Urothelium cell line (cell line): Measurements from ENCODE around the gene CMPK1.
A peak's percentile ranks its signal among the peaks of the same experiment; 100 is the strongest.
"Not testable (repeated sequence)": the region's sequence is repeated elsewhere in the genome, so short reads cannot be mapped to it uniquely, and the experiment has no call there.

Experiments used
- DNase-seq: peaks from one replicate; pipeline ENCODE4 v3.0.0; 2011; ENCODE audit warnings: low spot score, mixed read lengths
- FAIRE-seq: peaks from 2 replicates; lab custom pipeline; 2011; peaks lifted over from hg19 to GRCh38; lab: Jason Lieb, UNC

CMPK1 gene, protein sequence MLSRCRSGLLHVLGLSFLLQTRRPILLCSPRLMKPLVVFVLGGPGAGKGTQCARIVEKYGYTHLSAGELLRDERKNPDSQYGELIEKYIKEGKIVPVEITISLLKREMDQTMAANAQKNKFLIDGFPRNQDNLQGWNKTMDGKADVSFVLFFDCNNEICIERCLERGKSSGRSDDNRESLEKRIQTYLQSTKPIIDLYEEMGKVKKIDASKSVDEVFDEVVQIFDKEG

DNA sequence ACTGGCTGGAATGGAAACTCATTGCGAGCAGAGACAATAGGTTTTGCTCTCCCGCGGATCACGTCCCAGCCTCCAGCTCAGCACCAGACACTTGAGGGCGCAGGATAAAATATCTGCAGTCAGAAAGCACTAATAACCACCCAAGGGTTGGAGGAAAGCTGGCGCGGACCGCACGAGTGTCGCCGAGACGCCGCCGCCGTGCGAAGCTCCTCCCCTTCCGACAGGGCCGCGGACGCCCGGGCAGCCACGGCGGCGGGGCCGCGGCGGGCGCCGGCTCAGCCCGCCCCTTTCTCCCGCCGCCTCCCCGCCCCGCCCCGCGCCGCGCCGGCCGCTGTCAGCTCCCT, at the start of gene CMPK1:
CMPK1 (plus strand) TSS at position 213 of the 344 bp plus-strand sequence. CDS start 156 bp downstream, outside the sequence.
- DNase-seq, result peak; percentile 88
- peak; percentile 59 for FAIRE-seq

DNA sequence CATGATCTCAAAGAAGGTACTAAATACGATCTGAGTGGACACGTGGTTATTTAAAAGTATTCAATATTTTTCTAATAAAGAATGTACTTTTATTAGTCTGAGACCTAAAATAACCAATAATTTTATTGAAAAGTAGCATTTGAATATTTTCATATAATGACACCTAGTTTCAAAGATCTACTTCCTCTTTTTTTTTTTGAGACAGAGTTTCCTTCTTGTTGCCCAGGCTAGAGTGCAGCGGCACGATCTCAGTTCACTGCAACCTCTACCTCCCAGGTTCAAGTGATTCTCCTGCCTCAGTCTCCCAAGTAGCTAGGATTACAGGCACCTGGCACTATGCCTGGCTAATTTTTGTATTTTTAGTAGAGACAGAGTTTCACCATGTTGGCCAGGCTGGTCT, 45.5 kb upstream of the CMPK1 start:
- not testable (repeated sequence) for DNase-seq, FAIRE-seq

DNA sequence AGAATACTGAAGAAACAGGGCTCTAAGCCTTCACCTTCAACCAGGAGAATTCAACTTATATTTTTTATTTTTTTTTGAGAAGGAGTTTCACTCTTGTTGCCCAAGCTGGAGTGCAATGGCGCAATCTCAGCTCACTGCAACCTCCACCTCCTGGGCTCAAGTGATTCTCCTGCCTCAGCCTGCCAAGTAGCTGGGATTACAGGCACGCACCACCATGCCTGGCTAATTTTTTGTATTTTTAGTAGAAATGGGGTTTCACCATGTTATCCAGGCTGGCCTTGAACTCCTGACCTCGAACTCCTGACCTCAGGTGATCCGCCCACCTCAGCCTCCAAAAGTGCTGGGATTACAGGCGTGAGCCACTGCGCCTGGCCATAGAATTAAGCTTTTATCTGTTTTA, 38.7 kb upstream of the CMPK1 start:
- not testable (repeated sequence) for DNase-seq, FAIRE-seq

DNA sequence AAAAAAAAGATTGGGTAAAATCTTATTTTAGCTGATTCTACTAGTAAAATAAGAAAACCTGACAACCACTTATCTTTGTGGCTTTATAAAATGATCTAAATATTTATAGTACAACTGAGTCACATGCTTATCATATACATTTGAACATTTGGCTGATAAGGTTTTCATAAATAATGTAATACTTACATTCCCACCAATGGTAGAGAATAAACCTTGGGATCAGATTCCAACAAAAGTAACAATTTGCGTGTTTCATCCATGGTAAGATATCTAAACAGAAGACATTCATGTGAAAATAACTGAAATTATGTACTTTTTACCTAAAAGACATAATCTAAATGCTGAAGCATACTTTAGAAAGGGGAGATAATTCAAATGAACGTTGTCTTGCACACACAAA, 38.0 kb upstream of the CMPK1 start:
- FAIRE-seq, result no peak
- DNase-seq, result no peak

DNA sequence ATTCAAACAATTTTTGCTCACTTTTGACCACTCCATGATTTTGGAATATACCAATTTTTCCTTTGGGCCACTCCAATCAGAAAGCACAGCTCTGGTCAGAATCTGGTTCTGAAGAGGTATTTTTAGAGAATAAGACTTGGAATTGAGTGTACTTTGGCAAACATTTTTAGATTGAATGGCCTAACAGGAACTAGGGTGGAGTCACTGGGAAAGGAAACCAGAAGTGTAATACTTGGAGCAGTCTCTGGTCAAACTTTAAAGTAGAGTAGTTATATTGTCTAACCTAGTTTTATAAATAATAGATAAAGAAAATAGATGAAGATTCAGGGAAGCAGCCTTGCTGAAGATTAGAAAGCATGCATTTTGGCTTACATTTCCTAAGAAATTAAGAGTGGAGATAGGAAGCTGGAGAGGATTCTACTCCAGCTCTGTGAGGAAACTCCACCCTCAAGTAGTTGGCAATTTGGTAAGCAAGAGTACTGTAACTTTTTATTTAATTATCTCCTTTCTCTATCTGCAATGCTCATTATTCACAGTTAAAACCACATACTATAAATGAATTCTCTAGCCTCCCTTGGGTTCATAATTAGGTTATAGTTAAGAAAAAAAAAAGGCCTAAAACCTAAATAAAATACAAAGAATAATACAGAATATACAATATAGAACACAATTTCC, 35.4 kb upstream of the CMPK1 start:
- FAIRE-seq (no peak), DNase-seq (no peak)

DNA sequence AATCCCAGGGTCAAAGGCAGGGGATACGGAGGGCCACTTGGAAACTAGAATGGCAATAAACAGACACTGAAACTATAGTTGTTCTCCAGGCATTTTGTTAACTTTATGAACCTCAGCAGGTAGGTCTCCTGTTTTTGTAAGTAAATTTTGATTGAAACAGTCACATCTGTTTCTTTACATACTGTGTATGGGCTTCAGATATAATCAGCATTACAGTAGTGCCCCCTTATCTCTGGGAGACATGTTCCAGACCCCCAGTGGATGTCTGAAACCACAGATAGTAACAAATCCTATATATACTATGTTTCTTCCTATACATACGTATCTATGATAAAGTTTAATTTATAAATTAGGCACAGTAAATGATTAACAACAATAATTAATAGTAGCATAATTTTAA, 31.1 kb upstream of the CMPK1 start:
- DNase-seq (no peak), FAIRE-seq (no peak)

DNA sequence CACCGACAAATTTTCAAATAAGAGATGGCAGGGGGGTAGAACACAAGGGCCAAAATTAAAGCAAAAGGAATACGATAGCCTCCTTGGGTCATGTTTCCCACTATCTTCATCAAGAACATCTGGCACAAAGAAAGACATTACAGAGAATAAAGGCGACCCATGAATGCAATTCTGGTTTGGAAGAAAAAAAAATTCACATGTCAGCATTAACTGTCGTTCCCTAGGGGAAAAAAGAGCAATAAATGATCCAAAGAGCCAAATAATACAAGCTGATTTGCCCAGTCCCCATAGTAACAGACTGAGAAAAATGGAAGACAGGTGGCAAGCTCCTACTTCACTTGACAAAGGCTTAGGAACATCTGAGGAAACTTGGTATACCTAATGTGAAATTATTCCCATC, 24.2 kb upstream of the CMPK1 start:
- no peak for FAIRE-seq
- no peak for DNase-seq

DNA sequence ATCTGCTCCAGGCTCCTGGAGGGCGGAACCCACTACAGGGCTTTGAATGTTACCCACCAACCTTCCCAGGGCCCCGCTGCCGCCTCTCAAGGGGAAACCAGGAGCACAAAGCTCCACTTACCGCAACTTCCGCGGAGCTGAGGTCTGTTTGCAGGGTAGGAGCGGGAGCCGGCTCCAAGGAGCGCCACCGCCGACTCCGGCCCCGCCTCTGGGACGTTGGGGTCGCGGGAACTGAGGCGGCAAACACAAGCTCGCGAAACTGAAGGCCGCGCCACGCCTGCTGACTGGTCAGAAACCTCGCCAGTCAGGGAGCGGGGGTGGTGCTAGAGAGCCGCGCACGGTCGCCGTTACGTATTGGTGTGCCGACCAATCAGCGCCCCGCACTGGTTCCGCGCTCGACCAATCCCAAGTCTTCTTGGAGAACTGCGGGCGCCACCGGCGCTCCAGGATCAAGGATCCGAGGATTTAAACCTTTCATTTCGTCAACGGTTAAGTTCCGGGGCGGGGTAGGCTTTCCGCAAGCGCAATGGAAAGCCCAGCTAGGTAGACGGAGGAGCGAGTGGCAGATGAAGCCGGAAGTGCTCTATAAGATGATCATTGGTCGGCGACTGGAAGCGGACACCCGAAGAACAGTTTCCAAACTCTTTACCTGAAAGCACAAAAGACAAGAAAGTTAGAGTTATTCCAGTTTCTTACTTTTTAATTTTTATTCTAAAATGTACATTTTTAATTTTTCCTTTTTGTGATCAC, 19.5 kb upstream of the CMPK1 start, which contains the start of gene STIL:
STIL (minus strand) TSS at position 233 of the 750 bp plus-strand sequence. CDS start 3,828 bp downstream, outside the sequence.
- FAIRE-seq, result no peak
- peak; percentile 98 for DNase-seq

DNA sequence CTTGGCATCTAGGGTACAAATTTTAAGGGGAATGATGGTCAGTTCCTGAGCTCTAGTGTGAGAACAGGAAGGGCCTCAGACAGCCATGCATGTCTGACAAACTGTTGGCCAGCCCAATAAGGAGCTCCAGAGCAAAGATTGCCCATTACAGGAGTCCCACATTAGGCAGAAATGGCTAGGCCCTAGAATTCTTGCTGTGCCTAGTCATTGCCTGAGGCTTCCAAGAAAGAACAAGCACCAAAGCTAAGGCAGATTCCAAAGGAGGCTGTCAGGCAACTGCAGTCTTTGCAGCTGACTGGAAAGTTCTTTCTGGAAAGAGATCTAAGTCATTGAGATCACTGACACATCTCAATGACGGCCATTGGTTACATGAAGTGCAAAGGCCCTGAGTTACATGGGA, 15.7 kb upstream of the CMPK1 start:
- FAIRE-seq (no peak), DNase-seq (no peak)

DNA sequence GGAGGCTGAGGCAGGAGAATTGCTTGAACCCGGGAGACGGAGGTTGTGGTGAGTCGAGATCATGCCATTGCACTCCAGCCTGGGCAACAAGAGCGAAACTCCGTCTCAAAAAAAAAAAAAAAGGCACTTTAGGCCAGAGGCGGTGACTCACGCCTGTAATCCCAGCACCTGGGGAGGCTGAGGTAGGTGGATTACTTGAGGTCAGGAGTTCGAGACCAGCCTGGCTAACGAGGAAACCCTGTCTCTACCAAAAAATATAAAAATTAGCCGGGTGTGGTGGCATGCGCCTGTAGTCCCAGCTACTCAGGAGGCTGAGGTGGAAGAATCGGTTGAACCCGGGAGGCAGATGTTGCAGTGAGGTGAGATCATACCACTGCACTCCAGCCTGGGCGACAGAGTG, 13.6 kb upstream of the CMPK1 start:
- not testable (repeated sequence) for FAIRE-seq, DNase-seq

DNA sequence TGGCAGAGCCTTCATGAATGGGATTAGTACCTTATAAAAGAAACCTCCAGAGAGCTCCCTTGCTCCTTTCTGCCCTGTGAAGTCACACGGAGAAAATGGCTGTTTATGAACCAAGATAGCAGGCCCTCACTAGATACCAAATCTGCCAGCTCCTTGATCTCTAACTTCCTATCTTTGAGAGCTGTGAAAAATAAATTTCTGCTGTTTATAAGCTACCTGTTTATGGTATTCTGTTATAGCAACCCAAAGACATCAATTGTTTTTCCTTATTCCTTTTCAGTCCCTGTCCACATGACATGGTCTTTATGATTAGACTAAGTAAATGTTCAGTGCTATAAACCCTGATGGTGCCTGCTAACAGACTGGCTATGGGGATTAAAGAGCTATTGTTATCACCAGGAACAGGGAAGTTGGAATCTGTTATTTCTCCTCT, 10.0 kb upstream of the CMPK1 start:
- FAIRE-seq, result no peak

DNA sequence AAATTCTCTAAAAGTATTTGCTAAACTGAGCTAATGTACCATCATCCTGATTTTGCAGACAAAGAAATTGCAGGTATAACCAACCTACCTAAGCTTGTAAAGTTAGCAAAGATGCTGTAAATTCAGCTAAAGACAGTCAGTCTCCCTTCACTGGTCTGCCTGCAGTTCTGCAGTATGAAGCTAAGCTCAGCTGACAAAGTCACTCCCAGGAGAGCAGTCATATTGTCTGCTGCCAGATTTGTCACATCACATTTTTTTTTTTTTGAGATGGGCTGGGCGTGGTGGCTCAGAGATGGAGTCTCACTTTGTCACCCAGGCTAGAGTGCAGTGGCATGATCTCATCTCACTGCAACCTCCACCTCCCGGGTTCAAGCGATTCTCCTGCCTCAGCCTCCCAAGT, 8.9 kb upstream of the CMPK1 start:
- DNase-seq (no peak), FAIRE-seq (no peak)

More for the DNA sequence above, 10.0 kb upstream of the CMPK1 start:
- DNase-seq, result no peak

DNA sequence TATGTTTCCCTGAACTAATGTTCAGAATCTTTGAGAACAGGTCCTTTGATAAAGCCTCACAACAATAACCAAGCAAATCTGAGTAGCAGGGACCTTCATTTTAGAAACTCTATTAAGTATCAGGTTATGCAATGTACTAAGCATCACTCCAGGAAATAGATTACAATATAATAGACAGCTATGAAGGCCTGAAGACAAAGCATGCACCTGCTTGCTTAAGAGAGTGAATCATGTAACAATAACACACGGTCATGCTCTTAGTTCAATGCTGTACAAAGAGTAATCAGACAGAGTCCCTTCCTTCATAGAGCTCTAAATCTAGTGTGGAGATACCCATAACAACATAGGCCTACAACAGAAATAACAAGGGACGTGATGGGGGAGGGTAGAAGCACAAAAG, 8.1 kb upstream of the CMPK1 start:
- DNase-seq (no peak), FAIRE-seq (no peak)

DNA sequence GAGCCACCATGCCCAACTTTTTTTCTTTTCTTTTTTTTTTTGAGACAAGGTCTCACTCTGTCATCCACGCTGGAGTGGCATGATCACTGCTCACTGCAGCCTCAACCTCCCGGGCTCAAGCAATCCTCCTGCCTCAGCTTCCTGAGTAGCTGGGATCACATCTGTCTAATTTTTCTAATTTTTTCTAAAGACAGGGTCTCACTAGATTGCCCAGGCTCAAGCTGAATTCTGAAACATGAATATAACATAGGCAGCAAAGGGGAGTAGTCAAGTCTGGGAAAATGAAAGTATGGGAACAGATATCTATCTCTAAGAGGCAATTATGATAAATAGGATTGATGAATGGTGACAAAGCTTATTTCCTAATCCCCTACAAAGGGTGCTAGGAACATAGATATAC, 7.3 kb upstream of the CMPK1 start:
- DNase-seq (no peak), FAIRE-seq (no peak)

DNA sequence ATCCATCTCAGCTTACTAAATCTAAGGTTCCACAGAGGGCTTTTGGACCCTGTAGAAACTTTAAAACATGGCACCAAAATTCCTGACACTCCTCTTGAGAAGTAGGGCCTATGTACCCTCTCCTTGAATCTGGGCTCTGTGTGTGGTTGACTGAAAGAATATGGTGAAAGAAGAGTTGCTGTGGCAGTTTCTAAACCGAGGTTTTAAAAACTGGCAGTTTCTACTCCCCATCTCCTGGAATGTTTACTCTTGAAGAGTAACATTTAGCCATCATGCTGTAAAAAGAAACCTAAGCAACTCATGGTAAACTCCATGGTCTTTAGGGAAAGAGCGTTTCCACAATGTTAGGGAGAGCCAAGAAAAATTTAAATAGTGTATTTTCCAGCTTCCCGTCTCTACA, 4.6 kb upstream of the CMPK1 start:
- DNase-seq, result no peak
- no peak for FAIRE-seq

DNA sequence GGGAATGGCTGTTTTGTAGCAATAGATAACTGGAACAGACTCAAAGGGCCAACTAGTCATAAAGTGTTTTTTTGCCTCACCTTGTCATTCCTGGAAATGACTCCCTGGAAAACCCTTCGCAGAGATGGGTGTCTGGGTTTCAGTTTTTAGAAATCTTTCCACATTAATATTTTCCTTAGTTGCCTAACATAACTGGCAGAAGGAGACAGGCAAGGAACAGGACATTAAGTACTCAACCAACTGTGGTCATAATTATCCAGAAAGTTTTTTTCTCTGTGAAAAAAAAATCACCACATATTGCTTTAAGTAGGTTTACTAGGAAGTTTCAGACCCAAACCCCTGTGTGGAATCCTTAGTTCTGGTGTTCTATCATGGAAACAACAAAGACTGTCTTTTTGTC, 3.4 kb upstream of the CMPK1 start:
- no peak for FAIRE-seq

DNA sequence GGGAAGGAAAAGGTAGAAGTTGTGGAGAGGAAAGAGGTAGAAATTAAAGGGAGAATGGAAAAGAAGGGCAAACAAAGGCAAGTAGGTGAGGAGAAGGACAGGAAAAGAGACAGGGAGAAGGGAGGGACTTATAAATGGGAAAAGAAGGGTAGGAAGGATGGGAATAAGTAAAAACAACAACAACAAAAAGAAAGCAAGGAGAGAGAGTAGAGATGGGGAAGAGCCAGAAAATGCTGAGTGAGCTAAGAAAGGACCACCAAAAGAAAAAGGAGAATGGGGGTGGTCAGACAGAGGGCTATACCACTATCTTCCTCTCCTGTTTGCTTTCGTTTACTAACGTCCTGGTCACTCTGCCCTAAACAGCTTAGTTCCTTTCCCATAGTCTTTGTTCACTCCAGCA, 1.7 kb upstream of the CMPK1 start:
- no peak for FAIRE-seq
- no peak for DNase-seq

More for the DNA sequence above, 3.4 kb upstream of the CMPK1 start:
- no peak for DNase-seq

DNA sequence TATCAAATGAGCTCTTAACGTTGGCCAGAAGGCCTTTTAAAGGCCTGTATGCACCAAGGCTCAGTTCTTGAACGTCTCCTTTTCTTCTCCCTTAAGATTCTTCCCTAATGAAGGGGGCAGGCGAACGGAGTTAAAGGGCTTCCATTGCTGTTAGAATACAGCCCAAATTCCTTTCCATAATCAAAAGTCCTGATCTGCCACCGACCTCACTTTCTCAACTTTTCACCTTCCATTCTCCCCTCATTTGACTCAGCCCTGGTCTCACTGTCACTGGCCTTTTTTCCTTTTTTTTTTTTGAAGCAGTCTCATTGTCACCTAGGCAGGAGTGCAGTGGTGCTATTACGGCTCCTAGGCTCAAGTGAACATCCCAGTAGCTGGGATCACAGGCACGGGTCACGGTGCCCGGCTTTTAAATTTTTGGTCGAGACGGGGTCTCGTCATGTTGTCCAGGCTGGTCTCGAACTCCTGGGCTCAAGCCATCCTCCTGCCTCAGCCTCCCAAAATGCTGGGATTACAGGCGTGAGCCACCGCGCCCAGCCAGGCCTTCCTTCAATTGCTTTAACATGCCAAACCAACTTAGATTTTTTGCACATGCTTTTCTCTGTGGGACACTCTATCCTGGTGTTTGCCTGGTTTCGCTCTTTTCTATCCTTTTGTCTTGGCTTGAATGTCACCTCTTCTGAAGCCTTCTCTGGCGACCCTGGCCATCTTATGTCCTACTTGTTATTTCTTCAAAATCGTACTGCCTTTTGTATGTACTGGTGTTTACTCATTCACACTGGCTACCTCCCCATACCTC, 612 bp upstream of the CMPK1 start:
- FAIRE-seq, result no peak
- no peak for DNase-seq

DNA sequence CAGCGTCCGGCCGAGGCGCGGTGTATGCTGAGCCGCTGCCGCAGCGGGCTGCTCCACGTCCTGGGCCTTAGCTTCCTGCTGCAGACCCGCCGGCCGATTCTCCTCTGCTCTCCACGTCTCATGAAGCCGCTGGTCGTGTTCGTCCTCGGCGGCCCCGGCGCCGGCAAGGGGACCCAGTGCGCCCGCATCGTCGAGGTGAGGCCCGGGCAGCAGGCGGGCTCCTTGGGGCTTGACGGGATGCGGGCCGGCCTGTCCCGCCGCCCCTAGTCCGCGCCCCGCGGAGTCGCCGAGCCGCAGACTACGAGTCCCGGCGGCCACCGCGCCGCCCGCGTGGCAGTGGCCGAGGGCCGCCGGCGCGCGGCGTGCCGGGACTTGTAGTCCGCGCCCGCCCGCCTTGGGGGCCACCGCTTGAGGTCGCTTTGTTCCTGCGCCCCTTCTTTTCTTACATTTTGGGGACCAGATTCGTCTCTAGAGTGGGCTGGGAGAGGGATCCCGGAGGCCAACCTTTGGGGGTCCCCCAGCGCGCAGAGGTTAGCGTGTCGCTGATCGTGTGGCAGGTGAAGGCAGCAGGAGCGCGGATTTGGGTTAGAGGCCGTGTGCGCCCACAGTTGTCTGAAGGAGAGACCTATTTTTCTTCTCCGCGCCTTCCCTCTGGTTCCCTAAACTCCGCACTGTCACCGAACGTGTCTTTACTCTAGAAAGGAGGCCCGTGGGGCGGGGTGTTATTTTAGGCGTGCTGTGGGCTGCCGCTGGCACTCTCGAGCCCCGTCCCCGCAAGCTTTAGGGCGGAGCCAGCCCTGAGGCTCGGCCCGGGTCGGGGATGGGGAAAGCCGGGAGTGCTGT, 553 bp downstream of the CMPK1 start:
- DNase-seq (peak; percentile 91), FAIRE-seq (peak; percentile 62)
